ENCODE measurements around the gene LARP1.
"Not testable (repeated sequence)": the region's sequence is repeated elsewhere in the genome, so short reads cannot be mapped to it uniquely, and the experiment has no call there.

LARP1 gene

GRCh38 chr5:154755361-154756008, at the start of gene LARP1:
Gene LARP1, plus strand, starts transcription at chr5:154755377. Its CDS starts 381 bp downstream, at chr5:154755758.
- DNase-seq (ENCODE audit: low read depth in 1 of 2, low spot score in 1 of 2), result peak in 1 of 2 donors; percentile 26

- DNase-seq (ENCODE audit: low read depth in 1 of 2, low spot score in 1 of 2), result no peak
Measured at GRCh38 chr5:154706416-154706815, 48.8 kb upstream of the LARP1 start.

- no peak for DNase-seq (ENCODE audit: low read depth in 1 of 2, low spot score in 1 of 2)
Measured at GRCh38 chr5:154707641-154708040, 47.5 kb upstream of the LARP1 start.

GRCh38 chr5:154708207-154708606, 47.0 kb upstream of the LARP1 start:
- no peak for DNase-seq (ENCODE audit: low read depth in 1 of 2, low spot score in 1 of 2)

GRCh38 chr5:154708846-154709245, 46.3 kb upstream of the LARP1 start:
- DNase-seq (ENCODE audit: low read depth in 1 of 2, low spot score in 1 of 2), result no peak

GRCh38 chr5:154709368-154710305, 45.5 kb upstream of the LARP1 start:
- DNase-seq (ENCODE audit: low read depth in 1 of 2, low spot score in 1 of 2), result no peak

- DNase-seq (ENCODE audit: low read depth in 1 of 2, low spot score in 1 of 2), result no peak
Measured at GRCh38 chr5:154712518-154713437, 42.4 kb upstream of the LARP1 start.

GRCh38 chr5:154713615-154714125, 41.5 kb upstream of the LARP1 start:
- DNase-seq (ENCODE audit: low read depth in 1 of 2, low spot score in 1 of 2), result no peak

GRCh38 chr5:154714266-154714986, 40.8 kb upstream of the LARP1 start:
- no peak for DNase-seq (ENCODE audit: low read depth in 1 of 2, low spot score in 1 of 2)

GRCh38 chr5:154721481-154722058, 33.6 kb upstream of the LARP1 start:
- DNase-seq (ENCODE audit: low read depth in 1 of 2, low spot score in 1 of 2), result no peak

- no peak for DNase-seq (ENCODE audit: low read depth in 1 of 2, low spot score in 1 of 2)
Measured at GRCh38 chr5:154722097-154722496, 33.1 kb upstream of the LARP1 start.

- DNase-seq (ENCODE audit: low read depth in 1 of 2, low spot score in 1 of 2), result no peak
Measured at GRCh38 chr5:154722936-154723335, 32.2 kb upstream of the LARP1 start.

GRCh38 chr5:154723740-154724505, 31.3 kb upstream of the LARP1 start:
- no peak for DNase-seq (ENCODE audit: low read depth in 1 of 2, low spot score in 1 of 2)

- no peak for DNase-seq (ENCODE audit: low read depth in 1 of 2, low spot score in 1 of 2)
Measured at GRCh38 chr5:154727361-154727760, 27.8 kb upstream of the LARP1 start.

GRCh38 chr5:154728939-154729588, 26.1 kb upstream of the LARP1 start:
- DNase-seq (ENCODE audit: low read depth in 1 of 2, low spot score in 1 of 2), result no peak

GRCh38 chr5:154729613-154730012, 25.6 kb upstream of the LARP1 start:
- DNase-seq (ENCODE audit: low read depth in 1 of 2, low spot score in 1 of 2), result no peak

GRCh38 chr5:154730761-154731160, 24.4 kb upstream of the LARP1 start:
- DNase-seq (ENCODE audit: low read depth in 1 of 2, low spot score in 1 of 2), result not testable (repeated sequence)

- DNase-seq (ENCODE audit: low read depth in 1 of 2, low spot score in 1 of 2), result no peak
Measured at GRCh38 chr5:154732212-154732611, 23.0 kb upstream of the LARP1 start.
